ENCODE data around the gene PKP3.
"Not testable (repeated sequence)": the region's sequence is repeated elsewhere in the genome, so short reads cannot be mapped to it uniquely, and the experiment has no call there.

The PKP3 gene

DNA sequence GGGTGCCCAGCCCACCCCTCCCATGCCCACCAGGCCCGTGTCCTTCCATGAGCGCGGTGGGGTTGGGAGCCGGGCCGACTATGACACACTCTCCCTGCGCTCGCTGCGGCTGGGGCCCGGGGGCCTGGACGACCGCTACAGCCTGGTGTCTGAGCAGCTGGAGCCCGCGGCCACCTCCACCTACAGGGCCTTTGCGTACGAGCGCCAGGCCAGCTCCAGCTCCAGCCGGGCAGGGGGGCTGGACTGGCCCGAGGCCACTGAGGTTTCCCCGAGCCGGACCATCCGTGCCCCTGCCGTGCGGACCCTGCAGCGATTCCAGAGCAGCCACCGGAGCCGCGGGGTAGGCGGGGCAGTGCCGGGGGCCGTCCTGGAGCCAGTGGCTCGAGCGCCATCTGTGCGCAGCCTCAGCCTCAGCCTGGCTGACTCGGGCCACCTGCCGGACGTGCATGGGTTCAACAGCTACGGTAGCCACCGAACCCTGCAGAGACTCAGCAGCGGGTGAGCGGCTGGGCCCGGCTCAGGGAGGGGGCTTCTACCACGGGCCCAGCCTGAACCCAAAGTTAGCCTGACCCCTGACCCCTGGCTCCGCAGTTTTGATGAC is 3.0 kb downstream of the PKP3 start:
- no peak for DNase-seq (ENCODE audit: low read depth in 2 of 2)

DNA sequence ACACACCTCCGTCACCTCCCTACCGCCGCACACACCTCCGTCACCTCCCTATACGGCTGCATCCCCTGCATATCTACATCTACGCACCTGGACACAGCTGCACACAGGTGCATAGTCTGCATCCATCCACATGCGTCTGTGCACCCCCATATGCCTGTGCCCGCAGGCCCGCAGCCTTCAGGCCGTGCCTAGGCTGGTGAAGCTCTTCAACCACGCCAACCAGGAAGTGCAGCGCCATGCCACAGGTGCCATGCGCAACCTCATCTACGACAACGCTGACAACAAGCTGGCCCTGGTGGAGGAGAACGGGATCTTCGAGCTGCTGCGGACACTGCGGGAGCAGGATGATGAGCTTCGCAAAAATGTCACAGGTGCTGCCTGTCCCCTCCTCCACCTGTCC is 4.8 kb downstream of the PKP3 start:
- DNase-seq (ENCODE audit: low read depth in 2 of 2), result no peak

DNA sequence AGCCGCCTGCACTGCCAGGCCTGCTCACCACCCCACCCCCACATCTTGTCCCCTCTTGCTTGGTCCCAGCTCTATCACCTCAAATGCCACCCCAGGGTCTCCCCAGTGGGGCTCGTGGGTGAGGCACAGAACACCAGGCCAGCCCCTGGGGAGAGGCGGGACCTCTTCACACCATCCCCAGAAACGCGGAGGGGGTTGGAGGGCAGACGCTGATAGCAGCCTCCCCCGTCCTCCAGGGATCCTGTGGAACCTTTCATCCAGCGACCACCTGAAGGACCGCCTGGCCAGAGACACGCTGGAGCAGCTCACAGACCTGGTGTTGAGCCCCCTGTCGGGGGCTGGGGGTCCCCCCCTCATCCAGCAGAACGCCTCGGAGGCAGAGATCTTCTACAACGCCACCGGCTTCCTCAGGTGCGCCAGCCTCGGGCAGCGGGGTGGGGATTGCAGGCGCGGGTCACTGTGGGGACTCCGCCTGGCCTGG is 5.8 kb downstream of the PKP3 start:
- no peak for DNase-seq (ENCODE audit: low read depth in 2 of 2)

DNA sequence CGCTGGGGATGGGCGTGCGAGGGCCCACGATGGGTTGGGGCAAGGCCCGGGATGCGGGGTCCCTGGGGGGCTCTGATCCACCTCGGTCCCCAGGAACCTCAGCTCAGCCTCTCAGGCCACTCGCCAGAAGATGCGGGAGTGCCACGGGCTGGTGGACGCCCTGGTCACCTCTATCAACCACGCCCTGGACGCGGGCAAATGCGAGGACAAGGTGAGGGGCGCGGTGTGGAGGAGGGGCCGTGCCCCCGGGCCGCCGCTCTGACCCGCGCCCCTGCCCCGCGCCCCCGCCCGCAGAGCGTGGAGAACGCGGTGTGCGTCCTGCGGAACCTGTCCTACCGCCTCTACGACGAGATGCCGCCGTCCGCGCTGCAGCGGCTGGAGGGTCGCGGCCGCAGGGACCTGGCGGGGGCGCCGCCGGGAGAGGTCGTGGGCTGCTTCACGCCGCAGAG is 6.3 kb downstream of the PKP3 start:
- DNase-seq (ENCODE audit: low read depth in 2 of 2), result no peak

DNA sequence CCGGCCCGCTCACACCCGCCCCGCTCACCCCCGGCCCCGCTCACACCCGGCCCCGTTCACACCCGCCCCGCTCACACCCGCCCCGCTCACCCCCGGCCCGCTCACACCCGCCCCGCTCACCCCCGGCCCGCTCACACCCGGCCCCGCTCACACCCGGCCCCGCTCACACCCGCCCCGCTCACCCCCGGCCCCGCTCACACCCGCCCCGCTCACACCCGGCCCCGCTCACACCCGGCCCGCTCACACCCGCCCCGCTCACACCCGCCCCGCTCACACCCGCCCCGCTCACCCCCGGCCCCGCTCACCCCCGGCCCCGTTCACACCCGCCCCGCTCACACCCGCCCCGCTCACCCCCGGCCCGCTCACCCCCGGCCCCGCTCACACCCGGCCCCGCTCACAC is 7.2 kb downstream of the PKP3 start:
- not testable (repeated sequence) for DNase-seq (ENCODE audit: low read depth in 2 of 2)

DNA sequence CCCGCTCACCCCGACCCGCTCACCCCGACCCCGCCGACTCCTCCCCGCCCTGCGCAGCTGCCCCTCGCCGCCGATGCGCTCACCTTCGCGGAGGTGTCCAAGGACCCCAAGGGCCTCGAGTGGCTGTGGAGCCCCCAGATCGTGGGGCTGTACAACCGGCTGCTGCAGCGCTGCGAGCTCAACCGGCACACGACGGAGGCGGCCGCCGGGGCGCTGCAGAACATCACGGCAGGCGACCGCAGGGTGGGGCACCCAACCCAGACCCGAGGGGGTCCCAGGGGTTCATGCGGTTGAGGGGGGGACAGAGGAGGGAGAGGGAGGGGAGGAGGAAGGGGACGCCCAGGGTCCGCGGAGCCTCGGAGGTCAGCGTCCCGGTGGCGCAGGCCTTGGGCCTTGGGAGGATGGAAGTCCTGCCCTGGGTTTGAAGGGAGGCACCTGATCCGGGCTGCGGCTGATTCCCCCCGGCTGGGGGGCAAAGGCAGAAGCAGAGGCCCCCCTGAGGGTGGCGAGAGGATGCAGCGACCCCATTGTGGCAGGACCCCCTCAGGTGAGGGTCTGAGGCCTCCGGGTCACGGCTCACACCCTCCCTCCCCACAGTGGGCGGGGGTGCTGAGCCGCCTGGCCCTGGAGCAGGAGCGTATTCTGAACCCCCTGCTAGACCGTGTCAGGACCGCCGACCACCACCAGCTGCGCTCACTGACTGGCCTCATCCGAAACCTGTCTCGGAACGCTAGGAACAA is 9.2 kb downstream of the PKP3 start:
- DNase-seq (ENCODE audit: low read depth in 2 of 2), result no peak

DNA sequence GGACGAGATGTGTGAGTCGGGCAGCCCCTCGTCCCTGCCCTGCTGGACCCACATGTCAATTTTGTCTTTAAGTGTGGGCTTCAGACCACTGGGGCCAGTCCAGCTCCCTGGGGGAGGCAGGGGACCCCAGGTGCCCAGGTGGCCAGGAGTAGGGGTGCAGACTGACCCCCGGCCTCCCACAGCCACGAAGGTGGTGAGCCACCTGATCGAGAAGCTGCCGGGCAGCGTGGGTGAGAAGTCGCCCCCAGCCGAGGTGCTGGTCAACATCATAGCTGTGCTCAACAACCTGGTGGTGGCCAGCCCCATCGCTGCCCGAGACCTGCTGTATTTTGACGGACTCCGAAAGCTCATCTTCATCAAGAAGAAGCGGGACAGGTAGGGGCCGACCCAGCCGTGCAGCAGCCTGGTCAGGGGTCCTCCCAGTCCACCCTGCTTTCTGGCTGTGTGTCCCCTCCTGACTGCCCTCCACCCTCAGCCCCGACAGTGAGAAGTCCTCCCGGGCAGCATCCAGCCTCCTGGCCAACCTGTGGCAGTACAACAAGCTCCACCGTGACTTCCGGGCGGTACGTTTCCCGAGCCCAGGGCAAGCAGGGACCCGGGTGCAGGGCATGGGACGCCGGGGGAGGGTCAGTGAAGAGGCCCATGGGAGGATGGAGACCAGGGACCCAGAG is 9.9 kb downstream of the PKP3 start:
- DNase-seq (ENCODE audit: low read depth in 2 of 2), result no peak

DNA sequence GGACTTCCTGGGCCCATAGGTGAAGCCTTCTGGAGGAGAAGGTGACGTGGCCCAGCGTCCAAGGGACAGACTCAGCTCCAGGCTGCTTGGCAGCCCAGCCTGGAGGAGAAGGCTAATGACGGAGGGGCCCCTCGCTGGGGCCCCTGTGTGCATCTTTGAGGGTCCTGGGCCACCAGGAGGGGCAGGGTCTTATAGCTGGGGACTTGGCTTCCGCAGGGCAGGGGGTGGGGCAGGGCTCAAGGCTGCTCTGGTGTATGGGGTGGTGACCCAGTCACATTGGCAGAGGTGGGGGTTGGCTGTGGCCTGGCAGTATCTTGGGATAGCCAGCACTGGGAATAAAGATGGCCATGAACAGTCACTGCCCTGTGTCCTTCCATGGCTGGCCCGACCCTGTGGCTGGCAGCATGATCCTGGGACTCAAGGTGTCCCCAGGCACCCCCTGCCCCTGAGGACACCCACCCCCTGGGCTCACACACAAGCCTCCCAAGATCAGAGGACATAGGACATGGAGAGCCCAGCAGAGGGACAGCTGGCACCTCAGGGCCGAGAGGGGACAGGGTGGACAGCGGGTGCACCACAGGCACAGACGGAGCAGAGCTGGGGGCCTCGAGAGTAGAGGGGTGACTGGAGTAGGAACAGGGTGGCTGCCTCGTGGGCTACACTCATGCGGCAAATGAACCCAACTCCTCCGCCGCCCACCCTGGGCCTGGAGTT is 10.7 kb downstream of the PKP3 start:
- DNase-seq (ENCODE audit: low read depth in 2 of 2), result no peak

DNA sequence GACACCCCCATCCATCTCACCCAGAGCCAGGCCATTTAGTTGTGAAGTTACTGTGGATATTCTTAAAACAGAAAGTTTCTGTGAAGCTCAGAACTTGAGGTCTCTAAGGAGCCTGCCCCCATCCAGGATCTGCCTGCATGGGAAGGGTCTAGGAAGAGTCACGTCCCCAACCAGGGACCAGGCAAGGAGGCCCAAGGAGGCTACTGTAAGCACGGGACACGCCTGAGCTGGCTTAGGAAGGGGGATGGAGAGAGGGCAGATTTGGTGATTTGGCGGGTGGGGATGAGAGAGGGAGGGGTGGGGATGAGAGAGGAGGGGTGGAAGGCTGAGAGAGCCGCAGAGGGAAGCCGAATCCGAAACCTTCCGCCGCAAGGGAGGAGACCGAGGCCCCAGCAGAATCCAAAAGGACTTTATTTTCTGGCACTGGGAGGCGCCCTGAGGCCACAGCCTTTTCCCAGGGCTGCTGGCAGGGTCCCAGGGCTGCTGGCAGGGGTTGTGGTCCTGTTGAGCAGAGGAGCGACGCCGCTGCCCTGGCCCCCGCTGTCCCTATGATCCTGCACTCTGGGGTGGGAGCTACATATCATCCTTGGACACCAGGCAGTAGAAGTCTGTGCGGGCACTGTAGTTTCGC is 11.4 kb downstream of the PKP3 start:
- DNase-seq (ENCODE audit: low read depth in 2 of 2), result no peak

DNA sequence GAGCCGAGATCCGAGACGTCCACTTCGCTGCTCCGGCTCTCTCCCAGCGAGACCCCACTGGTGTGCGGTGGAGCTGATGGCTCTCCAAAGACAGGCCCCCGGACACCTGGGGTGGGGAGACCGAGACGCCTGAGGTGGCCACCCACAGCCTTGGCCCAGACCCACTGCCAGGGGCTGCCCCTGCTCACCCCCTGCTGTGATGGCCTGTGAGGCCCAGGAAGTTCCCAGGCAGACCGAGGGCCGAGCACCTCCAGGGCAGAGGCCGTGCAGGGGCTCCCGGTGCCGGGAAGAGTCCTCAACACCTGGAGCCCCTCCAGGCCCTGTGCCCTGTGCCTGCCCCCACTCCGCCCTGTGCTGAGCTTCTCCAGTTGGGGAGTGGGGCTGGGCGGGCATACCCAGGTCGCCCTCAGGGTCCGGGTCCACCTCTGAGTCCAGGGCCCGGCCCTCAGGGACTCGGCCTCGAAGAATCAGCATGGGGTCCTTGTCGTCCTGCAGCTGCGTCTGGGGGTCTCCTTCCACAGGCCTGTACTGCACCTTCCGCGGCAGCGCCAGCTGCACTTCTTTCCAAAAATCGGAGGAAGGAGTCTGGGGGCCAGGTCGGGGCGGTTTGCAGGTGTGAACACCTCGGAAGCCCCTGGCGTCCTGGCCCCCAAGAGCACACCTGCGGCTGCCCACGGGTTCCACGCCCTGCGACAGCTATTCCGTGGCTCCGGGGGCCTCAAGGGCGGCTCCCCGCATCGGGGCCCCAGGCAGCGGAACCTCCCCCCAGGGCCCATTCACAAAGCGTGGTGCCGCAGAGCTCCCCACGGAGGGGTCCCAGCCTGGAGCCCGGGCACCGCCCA is 12.2 kb downstream of the PKP3 start:
- DNase-seq (ENCODE audit: low read depth in 2 of 2), result no peak

DNA sequence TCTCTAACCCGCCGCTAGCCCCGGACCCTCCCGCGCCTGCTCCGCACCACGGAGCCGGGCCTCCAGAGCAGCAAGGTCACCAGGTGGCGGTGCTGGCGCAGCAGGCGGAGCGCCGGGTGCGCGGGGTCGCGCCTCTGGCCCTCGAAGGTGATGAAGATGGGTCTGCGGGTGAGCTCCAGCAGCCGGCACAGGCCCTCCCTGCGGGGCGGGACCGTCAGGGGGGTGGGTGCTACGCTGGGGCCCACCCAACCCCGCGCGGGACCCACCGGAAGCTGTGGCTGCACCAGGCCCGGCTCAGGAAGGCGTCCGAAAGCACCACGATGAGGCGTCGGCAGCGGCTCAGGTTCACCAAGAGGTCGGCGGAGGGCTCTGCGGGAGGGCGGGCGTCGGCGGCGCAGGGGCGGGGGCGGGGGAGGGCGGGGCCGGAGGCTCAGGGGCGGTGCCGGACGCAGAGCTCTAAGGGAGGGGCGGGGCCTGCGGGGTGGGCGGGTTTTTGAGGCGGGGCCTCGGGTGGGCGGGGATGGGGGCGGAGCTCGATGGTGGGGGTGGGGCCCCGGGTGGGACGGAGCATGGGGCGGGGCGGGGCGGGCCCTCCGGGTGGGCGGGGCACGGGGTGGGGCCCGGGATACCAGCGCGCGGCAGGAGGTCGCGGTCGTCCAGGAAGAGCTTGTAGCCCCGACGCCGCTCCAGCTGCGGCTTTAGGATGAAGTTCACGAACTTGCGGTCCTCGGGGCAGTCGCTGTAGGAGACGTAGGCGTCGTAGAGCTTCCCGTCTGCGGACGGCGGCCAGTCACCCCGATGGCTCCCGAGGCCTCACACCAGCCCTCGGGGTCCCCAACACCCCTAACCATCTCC is 13.0 kb downstream of the PKP3 start:
- DNase-seq (ENCODE audit: low read depth in 2 of 2), result peak; percentile 83 to 88

DNA sequence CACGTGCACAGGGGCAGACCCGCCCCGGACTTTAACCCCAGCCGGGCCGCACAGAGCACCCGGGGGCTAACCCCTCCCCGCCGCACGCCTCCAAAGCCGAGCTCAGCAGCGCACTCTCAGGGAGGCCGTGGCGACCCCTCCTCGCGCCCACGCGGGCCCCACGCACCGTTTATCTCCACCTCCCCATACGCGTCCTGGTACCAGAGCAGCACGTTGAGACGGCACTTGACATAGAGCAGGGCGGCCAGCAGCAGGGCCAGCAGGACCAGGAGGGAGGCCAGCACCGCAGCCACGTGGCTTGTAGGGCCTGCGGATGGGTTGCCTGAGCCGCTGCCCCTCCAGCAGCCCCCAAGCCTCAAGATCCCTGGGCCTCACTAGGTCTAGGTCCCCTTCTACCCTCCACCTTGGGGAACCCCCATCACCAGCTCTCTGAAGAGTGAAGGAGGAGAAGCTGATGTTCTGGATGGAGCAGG is 13.7 kb downstream of the PKP3 start:
- no peak for DNase-seq (ENCODE audit: low read depth in 2 of 2)

DNA sequence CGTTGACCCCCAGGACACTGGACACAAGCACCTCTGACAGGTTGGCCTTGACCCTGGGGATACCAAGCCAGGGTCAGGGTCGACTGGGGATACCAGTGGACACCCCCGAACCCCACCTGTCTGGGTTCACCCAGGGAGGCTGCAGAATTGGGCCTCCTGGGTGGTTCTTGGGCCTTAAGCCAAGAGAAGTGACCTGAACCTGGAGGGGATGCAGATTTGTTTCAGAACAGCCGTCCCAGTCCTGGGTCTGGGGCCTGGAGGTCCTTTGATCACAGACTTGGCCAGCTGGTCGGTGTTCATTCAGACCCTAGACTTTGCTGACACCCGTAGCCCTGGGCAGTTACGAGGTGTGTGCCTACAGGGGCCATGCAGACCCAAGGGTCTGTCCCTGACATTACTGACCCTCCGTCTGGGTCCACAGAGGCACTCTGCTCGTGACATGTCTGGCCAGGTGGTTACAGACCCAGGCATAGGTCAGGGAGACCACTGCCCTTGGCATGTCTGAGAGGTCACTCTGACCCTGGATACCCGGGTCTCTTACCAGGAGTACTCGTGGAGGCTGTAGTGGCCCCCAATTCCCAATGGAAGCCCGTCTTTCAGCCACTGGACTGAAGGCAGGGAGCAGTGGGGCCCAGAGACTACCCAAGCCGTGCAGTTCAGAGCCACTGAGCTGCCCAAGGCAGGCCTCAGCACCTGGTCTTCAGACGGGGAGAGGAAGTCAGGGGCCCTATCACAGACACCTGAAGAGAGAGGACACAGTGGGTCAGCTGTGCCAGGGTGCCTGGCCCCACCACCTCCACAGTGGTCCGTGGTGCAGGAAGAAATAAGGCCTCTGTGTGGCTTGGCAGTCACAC is 14.4 kb downstream of the PKP3 start:
- no peak for DNase-seq (ENCODE audit: low read depth in 2 of 2)

DNA sequence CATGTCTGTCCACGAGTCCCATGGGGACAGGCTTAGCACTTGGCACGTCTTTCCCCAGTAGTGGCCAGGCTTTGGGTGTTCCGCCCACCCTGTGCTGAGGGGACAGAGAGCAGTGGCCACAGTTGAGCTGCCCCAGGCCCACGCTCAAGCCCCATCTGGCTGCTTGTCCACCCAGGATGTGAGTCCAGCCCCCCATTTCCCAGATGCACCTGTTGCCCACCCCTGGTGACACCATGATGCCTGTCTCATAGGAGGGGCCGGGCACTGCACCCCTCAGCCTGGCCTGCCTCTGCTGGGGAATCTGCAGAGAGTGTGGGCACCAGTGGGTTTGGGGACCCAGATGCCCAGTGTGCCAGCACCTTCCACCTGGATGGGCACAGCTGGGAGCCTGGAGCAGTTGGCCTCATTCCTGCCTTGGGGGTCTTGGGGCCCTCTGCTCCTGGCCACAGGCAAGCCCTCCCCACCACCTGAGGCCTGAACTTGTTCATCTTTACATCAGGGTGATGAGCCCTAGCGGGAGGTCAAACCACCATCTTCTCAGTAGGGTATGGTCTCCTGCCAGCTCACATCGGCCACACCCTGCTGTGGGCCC is 15.1 kb downstream of the PKP3 start:
- DNase-seq (ENCODE audit: low read depth in 2 of 2), result no peak

DNA sequence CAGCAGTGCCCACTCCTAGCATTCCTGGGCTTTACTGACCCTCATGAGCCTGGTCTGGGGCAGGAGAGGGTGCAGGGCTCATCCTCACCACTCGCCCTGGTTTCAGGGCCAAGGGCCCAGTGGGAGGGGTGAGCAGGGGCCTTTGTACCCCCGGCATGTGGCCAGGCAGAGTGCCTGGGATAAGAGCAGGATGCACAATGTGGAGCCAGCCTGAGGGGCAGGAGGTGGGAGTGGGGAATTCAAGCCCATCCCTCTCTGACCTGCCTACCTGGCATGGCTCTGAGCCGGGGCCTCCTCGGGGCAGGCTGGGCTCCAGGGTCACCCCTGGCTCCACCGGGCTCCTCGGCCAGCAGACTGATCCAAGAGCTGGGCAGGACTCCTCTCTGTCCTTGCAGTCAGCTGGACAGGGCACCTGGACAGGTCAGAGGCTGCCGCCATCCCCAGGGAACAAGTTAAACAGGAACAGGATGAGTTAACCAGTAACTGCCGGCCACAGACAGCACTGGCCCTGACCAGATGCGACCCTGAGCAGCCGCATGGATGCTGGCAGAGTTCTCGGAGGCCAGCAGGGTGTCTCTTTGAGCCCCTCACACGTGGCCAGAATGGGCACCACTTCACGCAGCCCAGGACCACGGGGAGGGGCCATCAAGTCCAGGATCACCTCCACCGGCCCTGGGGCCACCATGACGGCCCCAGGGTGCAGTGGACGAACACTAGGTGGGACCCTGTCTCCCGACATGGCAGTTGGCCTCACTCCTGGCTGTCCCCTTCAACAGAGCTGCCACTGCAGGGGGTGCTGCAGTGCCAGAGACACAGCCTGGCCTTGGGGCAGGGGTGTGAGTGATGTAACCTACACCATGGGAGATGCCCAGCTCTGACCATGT is 15.8 kb downstream of the PKP3 start:
- DNase-seq (ENCODE audit: low read depth in 2 of 2), result no peak

DNA sequence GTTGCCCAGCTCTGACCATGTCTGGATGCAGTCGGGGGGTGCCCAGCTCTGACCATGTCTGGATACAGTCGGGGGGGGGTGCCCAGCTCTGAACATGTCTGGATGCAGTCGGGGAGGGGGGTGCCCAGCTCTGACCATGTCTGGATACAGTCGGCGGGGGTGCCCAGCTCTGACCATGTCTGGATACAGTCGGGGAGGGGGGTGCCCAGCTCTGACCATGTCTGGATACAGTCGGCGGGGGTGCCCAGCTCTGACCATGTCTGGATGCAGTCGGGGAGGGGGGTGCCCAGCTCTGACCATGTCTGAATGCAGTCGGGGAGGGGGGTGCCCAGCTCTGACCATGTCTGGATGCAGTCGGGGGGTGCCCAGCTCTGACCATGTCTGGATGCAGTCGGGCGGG is 16.7 kb downstream of the PKP3 start:
- DNase-seq (ENCODE audit: low read depth in 2 of 2), result not testable (repeated sequence)

DNA sequence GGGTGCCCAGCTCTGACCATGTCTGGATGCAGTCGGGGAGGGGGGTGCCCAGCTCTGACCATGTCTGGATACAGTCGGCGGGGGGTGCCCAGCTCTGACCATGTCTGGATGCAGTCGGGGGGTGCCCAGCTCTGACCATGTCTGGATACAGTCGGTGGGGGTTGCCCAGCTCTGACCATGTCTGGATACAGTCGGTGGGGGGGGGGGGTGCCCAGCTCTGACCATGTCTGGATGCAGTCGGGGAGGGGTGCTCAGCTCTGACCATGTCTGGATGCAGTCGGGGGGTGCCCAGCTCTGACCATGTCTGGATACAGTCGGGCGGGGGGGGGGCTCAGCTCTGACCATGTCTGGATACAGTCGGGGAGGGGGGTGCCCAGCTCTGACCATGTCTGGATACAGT is 17.5 kb downstream of the PKP3 start:
- not testable (repeated sequence) for DNase-seq (ENCODE audit: low read depth in 2 of 2)
